ENCODE results near the gene COX5A.
"Not testable (repeated sequence)": the region's sequence is repeated elsewhere in the genome, so short reads cannot be mapped to it uniquely, and the experiment has no call there.

The COX5A gene

GRCh38 chr15:74895830-74896229, 42.0 kb downstream of the COX5A start:
- no peak for DNase-seq

- not testable (repeated sequence) for DNase-seq
These were observed 43.5 kb downstream of the COX5A start for GRCh38 chr15:74894383-74894782.

DNA sequence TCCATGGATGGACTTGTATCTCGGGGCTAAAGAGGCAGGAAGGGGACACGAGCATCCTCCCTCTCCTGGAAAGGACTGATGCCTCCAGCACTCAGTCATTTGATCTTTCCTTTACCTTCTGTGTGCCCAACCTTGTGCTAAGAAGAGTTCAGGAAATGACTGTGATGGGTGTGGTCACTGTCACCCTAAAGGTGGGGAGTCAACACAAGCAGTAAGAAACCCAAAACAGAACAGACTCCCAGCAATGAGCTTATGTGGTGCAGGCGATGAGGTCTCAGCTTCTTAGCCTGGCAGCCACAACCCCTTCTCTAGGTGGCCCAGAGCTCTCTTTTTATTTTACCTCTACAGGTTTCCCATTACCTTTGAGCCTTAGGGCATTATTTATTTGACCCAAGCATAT, 44.2 kb downstream of the COX5A start:
- peak; percentile 77 for DNase-seq

DNA sequence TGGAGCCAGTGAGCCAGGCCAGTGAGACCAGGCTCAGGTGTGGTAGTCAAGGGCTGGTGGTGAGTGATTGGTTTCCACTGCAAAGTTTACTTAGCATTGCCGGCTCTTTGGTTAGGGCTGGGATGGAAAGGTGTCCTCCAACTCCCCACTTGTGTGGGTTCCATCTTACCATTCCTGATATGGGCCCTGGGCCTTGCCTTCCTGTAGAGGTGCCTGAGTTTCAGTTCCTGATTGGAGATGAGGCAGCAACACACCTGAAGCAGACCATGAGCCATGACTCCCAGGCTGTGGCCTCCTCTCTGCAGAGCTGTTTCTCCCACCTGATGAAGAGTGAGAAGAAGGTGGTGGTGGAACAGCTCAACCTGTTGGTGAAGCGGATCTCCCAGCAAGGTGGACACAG, 44.9 kb downstream of the COX5A start:
- DNase-seq: no peak

- no peak for DNase-seq
These were observed 45.6 kb downstream of the COX5A start for GRCh38 chr15:74892313-74892712.

GRCh38 chr15:74891469-74891868, 46.4 kb downstream of the COX5A start:
- no peak for DNase-seq

DNA sequence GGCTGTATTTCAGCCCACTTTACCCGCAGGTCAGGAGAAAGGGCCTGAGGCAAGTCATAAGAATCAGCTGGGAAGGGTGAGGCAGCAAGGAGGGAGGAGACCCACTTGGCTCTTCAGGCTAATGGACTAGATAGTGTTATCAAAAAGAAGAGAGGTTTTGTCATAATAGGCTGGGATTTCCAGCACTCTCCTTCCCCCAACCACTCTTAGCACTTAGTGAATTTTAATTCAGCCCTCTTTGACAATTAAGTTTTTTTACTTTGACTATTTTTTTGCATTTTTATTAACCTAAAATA, 47.3 kb downstream of the COX5A start:
- DNase-seq: no peak

DNA sequence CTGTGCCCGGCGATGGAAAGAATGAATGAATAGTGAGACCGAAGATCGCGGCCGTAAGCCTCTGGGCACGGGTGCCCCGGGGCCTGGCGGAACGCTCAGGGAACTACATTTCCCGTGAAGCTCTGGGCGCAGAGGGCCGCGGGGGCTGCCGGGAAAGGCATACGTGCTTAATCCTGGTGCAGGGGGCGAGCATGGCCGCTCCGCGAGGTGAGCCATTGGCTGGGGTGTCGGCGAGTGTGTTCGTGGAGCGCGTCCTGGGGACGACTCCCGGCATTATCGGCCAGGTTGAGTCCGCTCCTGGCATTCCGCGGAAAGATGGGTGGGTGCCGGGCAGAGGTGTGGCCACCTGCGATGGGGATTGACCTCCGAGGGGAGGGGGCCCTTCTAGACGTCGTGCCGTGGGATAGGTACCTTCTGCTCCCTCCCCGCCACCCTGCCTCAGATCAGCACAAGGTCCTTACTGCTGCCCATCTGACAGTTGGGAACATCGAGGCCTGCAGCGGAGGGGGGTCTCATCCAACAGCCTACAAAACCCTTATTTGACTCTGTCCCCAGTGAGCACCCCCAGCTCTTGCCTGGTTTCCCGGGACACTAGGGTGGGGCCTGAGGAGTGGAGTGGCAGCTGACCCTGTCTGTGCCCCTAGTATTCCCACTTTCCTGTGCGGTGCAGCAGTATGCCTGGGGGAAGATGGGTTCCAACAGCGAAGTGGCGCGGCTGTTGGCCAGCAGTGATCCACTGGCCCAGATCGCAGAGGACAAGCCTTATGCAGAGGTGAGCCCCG, 47.8 kb downstream of the COX5A start, which contains the start of gene MPI:
MPI (plus strand) TSS at position 160 of the 782 bp plus-strand sequence; CDS start at position 192, 32 bp downstream.
- DNase-seq: peak; percentile 87

- DNase-seq: no peak
These were observed 48.4 kb downstream of the COX5A start for GRCh38 chr15:74889390-74889882.

- DNase-seq: no peak
These were observed 49.2 kb downstream of the COX5A start for GRCh38 chr15:74888716-74889115.

GRCh38 chr15:74887537-74888193, 50.2 kb downstream of the COX5A start:
- DNase-seq: not testable (repeated sequence)

- no peak for DNase-seq
These were observed 52.4 kb downstream of the COX5A start for GRCh38 chr15:74885461-74885860.

GRCh38 chr15:74884428-74885223, 53.2 kb downstream of the COX5A start:
- DNase-seq: no peak

DNA sequence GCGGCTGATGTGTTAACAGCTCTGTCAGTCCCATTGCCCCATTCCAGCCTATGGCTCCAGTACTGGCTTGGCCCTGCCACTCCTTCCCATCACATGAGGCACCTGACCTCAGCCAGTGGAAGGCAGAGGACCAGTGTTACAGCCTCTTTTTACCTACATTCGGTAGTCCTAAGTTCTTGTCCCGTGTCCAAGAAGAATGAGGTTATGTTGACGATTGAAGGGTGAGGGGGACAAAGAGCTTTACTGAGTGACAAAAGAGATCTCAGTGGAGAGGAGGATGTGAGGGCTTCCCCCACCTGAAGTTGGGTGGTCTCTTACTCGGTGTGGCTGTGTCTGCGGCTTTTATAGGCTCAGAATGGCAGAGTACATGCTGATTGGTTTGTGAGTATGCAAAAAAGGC, 55.3 kb downstream of the COX5A start:
- DNase-seq: no peak

GRCh38 chr15:74878273-74878672, 59.6 kb downstream of the COX5A start:
- DNase-seq: no peak

DNA sequence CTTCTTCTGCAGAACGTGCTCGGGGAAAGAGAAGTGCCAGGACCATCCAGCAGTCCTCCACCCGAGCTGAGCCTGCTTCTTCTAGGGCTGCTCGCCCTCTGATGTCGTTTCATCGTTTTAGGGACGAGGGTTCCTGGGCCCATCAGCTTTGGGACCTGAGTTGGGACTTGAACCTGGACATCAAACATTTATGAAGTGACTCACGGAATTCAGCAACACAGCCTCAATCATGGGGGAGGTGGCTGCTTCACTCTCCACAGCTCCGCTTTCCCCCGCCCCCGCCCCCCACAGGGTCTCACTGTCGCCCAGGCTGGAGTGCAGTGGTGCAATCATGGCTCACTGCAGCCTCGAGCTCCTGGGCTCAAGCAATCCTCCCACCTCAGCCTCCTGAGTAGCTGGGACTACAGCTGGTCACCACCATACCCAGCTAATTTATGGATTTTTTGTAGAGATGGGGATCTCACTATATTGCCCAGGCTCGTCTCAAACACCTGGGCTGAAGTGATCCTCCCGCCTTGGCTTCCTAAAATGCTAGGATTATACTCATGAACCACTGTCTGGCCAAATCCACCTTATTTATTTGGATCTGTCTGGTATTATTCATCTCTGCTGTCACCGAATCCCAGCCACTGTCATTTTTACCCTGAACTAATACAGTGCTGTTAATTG, 64.0 kb downstream of the COX5A start:
- peak; percentile 30 for DNase-seq

GRCh38 chr15:74873036-74873755, 64.7 kb downstream of the COX5A start, which contains the start of gene SCAMP2:
Gene SCAMP2, minus strand, starts transcription at chr15:74873365. Its CDS starts 110 bp downstream, at chr15:74873255.
- peak; percentile 92 for DNase-seq

DNA sequence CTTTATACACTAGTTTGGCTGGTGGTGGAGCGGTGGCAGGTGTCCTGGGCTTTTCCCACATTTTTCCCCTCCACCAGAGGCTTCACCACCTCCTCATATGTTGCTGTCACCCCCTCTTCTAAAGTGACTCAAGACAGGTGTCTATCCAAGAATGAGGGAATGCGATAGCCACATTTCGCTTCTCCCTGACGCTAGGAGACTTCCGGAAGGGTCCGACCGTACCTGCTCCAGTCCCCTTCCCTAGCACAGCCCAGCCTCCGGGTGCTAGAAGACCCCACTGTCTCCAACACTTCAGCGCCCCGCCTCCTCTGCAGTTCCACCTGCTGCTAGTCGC, 65.2 kb downstream of the COX5A start:
- DNase-seq: no peak

DNA sequence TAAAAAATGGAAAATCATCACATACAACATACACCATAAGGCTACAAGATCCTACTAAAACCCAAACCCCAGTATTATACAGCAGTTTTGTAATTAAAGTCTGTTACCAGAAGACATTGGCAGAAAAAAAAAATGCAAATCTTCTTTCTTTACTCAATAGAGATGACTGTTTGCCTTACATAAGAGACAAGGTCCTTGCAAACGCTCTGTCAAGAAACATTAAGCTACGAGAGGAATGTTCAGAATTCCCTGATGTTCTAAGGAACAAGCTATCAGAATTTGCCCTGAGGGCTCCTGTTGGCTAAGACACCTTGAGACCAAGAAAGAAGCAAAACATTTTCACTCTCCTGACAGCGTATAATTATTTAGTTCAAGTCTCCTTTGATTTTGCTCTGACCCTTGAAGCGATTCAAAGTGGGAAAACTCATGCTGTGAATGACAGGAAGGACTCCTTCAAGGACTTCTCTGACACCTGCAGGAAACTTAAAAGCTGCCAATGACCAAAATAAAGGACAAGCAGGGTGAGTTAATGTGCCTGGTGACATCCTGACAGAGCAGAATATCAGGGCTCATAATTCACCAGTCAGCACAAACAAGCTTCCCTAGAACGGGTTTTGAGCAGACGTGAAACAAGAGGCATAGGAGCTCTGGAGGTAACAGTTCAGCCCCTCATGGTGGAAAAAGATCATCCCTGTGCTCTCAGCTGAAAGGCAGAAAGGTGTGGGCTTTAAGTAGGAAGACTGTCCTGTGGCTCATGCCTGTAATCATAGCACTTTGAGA, 67.2 kb downstream of the COX5A start:
- DNase-seq: no peak

All from CD4-positive, alpha-beta T cell treated with Interleukin-21 for 1 hour (primary cell).